Common myeloid progenitor, CD34-positive (primary cell): ENCODE results near the gene CAGE1.
A peak's percentile ranks its signal among the peaks of the same experiment; 100 is the strongest.

Experiments used
- CTCF ChIA-PET: fragments of 350-600 bp; sonication (Branson Sonifier 250); formaldehyde crosslinking; loops from one replicate; lab custom pipeline; 2021; ENCODE audit warnings: antibody characterized with exemption; lab: Charles Lee
- POLR2A ChIA-PET: fragments of 350-600 bp; sonication (Branson Sonifier 250); formaldehyde crosslinking; loops from one replicate; lab custom pipeline; 2021; ENCODE audit warnings: antibody characterized with exemption; lab: Charles Lee
- DNase-seq, 3 donors: peaks; one replicate each; pipeline versions ENCODE4 v3.0.0 to v3.0.0-alpha.2; 2013
- H3K27ac ChIP-seq, 2 experiments: 1 replicate in 1 of 2; 2 replicates in 1 of 2; pipeline ENCODE4 v1.7.0; 2013; ENCODE audit warnings: inconsistent platforms in 2 of 2, low read length in 2 of 2, mild to moderate bottlenecking in 2 of 2, low read depth in 1 of 2, moderate library complexity in 1 of 2; ENCODE audit not compliant: severe bottlenecking in 2 of 2, insufficient read depth in 1 of 2, poor library complexity in 1 of 2
- H3K27me3 ChIP-seq, 5 experiments: replicated peaks in 2 of 5; 1 replicate in 3 of 5; 2 replicates in 2 of 5; pipeline versions ENCODE4 v1.6.1 to v1.7.0; 2013; ENCODE audit warnings: low read length in 4 of 5, mild to moderate bottlenecking in 2 of 5, moderate library complexity in 2 of 5, inconsistent platforms in 1 of 5; ENCODE audit not compliant: insufficient read depth in 5 of 5, control insufficient read depth in 4 of 5
- H3K36me3 ChIP-seq, 4 experiments: 1 replicate in 2 of 4; 2 replicates in 2 of 4; pipeline versions ENCODE4 v1.6.1 to v1.7.0; 2013; ENCODE audit warnings: low read length in 3 of 4, control low read depth in 1 of 4, mild to moderate bottlenecking in 1 of 4; ENCODE audit not compliant: control insufficient read depth in 4 of 4, insufficient read depth in 4 of 4
- H3K4me1 ChIP-seq, 4 experiments: 1 replicate in 3 of 4; 2 replicates in 1 of 4; pipeline versions ENCODE4 v1.6.1 to v1.7.1; 2013; ENCODE audit warnings: low read length in 3 of 4, mild to moderate bottlenecking in 3 of 4, control low read depth in 1 of 4, inconsistent platforms in 1 of 4, moderate library complexity in 1 of 4; ENCODE audit not compliant: control insufficient read depth in 4 of 4, insufficient read depth in 4 of 4; ENCODE audit errors: control extremely low read depth in 1 of 4
- H3K4me3 ChIP-seq, 7 experiments: 1 replicate in 4 of 7; 2 replicates in 3 of 7; pipeline versions ENCODE4 v1.5.1 to v1.7.0; 2013; ENCODE audit warnings: mild to moderate bottlenecking in 7 of 7, low read length in 6 of 7, moderate library complexity in 6 of 7, inconsistent platforms in 2 of 7, low read depth in 2 of 7, control low read depth in 1 of 7; ENCODE audit not compliant: insufficient read depth in 4 of 7, control insufficient read depth in 1 of 7; ENCODE audit errors: extremely low read depth in 1 of 7
- H3K9me3 ChIP-seq, 5 experiments: 1 replicate in 4 of 5; 2 replicates in 1 of 5; pipeline versions ENCODE4 v1.6.1 to v1.7.1; 2013; ENCODE audit warnings: low read length in 4 of 5, mild to moderate bottlenecking in 2 of 5, inconsistent platforms in 1 of 5, low read depth in 1 of 5, moderate library complexity in 1 of 5; ENCODE audit not compliant: control insufficient read depth in 4 of 5, insufficient read depth in 2 of 5; ENCODE audit errors: control extremely low read depth in 1 of 5
- WGBS: methylation state at CpG from one replicate; pipeline ENCODE4 v1.1.5; 2013; ENCODE audit not compliant: insufficient coverage; 5-methylcytosine and 5-hydroxymethylcytosine counted together

The CAGE1 gene

DNA sequence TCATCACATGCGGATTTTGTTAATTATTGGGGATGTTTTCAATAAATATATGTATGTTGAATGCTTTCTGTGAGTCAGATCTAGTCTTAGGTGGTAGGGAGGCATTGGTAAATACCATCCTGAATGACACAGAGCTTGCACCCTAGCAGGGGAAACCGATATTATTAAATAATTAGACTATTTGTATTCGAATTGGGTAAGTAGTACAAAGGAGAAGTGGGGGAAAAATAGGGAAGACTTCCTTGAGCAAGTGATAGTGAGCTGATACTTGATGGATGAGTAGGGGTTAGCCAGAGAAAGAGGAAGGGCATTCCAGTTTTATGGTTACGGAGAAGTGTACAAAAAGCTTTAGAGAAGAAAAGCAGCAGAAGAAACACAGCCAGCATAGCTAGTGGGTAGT is 1.6 kb upstream of the CAGE1 start:
- Histone ChIP-seq H3K9me3 (no peaks in the 10 kb centered on the region), H3K27ac (no peak overlapping the region), H3K4me3 (peak overlapping the region in 1 of 7 experiments; percentile 93), H3K27me3 (no peaks in the 10 kb centered on the region), H3K4me1 (peaks cover 16 to 30% (median 24%) of the 10 kb centered on the region in 4 experiments), H3K36me3 (peaks cover 15 to 24% (median 21%) of the 10 kb centered on the region in 4 experiments)
- DNase-seq = peak in 1 of 3 donors; percentile 6
- ChIA-PET CTCF (interaction anchor here (0.9 to 1.4 kb wide), 7 partner anchors 12 to 221 kb away, joined by 3 to 4 read pairs (median 3); no protein-coding TSS in a partner anchor), POLR2A (no interaction called here)
- WGBS = 82% methylated on average over 4 of the region's 4 CpGs

DNA sequence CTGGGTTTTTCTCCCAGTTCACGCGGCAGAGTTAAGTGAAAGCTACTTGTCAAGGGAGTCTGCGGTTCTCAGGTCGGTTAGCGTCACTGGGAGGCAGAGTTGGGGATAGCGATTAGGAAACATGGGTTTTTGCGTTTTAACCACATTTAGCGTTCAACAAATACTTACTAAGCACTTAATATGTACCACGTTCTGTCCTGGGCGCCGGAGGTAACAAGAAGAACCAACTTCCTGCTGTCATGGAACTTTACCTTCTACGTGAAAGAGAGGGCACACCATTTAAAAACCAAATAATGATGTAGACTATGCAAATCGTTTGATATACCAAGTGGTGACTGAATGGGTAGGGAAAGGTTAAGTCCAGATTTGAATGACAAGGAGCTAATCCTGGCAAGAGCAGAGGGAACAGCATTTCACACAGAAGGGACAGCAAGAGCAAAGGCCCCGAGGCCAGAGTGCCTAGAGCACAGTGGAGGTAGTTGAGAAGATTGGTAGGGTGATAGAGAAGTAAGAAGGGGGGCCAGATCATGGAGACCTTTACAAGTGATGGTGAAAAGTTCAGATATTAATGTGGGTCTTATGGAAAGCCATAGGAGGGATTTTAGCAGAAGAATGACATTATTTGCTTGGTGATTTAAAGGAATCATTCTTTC is 810 bp upstream of the CAGE1 start:
- Histone ChIP-seq H3K4me3 (peak overlapping the region; percentile 79 to 97 (median 85)), H3K36me3 (peaks cover 11 to 19% (median 15%) of the 10 kb centered on the region in 4 experiments), H3K4me1 (peaks cover 16 to 30% (median 24%) of the 10 kb centered on the region in 4 experiments), H3K27ac (peak overlapping the region; percentile 95 to 96), H3K9me3 (no peaks in the 10 kb centered on the region), H3K27me3 (no peaks in the 10 kb centered on the region)
- DNase-seq = peak in 2 of 3 donors; percentile 78 to 89
- CTCF ChIA-PET = interaction anchor here (0.9 to 2.6 kb wide), 11 partner anchors 8 to 210 kb away, joined by 3 to 12 read pairs (median 3); no protein-coding TSS in a partner anchor
- POLR2A ChIA-PET = interaction anchor here (0.6 to 1.2 kb wide), 4 partner anchors 48 to 1326 kb away, joined by 3 to 5 read pairs (median 4); partner anchors contain the start of gene SSR1
- 25% methylated on average over 2 of the region's 14 CpGs for WGBS

DNA sequence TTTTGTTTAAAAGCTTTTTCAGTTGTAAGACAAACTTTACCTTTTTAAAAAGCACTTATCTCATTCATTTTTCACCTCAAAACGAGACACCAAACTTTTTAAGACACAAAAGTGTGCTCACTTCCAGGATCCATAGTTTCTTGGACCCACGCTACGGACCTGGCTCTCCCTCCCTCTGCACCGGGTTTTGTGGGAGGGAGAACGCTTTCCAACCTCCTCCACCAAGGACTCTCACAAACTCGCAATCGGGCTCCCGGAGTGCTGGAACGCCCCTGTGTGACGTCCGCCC is 436 bp downstream of the CAGE1 start:
- 0% methylated on average over 5 of the region's 11 CpGs for WGBS
- DNase-seq = no peak
- ChIA-PET CTCF (interaction anchor here (1.0 to 2.6 kb wide), 6 partner anchors 10 to 211 kb away, joined by 3 to 12 read pairs (median 4); no protein-coding TSS in a partner anchor), POLR2A (interaction anchor here (0.9 to 1.1 kb wide), 2 partner anchors 17 to 47 kb away, joined by 3 read pairs; no protein-coding TSS in a partner anchor)
- H3K27me3 ChIP-seq = no peaks in the 10 kb centered on the region
- peaks cover 4 to 11% (median 9%) of the 10 kb centered on the region in 4 experiments for H3K36me3 ChIP-seq
- H3K4me1 ChIP-seq = peaks cover 16 to 30% (median 24%) of the 10 kb centered on the region in 4 experiments
- no peaks in the 10 kb centered on the region for H3K9me3 ChIP-seq
- peak overlapping the region; percentile 79 to 97 (median 85) for H3K4me3 ChIP-seq
- peak overlapping the region; percentile 95 to 96 for H3K27ac ChIP-seq

DNA sequence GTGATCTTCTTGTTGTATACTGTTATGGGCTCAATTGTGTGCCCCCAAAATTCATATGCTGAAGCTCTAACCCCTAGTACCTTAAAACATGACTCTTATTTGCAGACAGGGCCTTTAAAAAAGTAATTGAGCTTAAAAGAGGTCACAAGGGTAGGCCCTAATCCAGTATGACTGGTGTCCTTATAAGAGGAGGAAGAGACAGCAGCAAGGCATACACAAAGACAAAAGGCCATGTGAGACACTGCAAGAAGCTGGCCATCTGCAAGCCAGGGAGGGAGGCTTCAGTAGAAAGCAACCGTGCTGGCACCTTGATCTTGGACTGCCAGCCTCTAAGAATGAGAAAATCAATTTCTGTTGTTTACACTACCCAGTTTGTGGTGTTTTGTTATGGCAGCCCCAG is 8.4 kb downstream of the CAGE1 start:
- no peaks in the 10 kb centered on the region for H3K9me3 ChIP-seq
- WGBS = no CpG with 5 or more reads among the region's 1 CpG
- H3K4me1 ChIP-seq = no peaks in the 10 kb centered on the region
- ChIA-PET CTCF (no interaction called here), POLR2A (no interaction called here)
- no peak overlapping the region for H3K4me3 ChIP-seq
- no peak overlapping the region for H3K27ac ChIP-seq
- H3K36me3 ChIP-seq = no peaks in the 10 kb centered on the region
- no peak for DNase-seq
- H3K27me3 ChIP-seq = no peaks in the 10 kb centered on the region

DNA sequence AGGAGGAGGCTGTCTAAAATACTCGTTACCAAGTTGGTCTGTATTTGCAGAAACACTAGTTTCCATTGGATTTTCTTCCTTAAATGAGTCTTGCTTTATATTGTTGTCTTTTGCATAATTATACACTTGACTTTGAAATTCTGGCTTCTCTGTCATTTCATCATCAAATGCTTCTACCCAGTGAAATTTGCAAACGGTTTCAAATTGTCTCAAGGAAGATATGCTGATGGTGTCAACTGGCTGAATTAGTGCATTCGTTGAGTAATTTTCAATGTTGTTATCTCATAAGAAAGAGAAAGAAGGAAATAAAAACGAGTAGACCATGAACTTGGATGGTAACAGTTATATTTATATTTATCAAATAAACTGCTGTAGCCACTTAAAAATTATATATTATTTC is 10.8 kb downstream of the CAGE1 start:
- H3K27ac ChIP-seq = no peak overlapping the region
- H3K27me3 ChIP-seq = no peaks in the 10 kb centered on the region
- CTCF ChIA-PET = no interaction called here
- no peaks in the 10 kb centered on the region for H3K9me3 ChIP-seq
- H3K4me3 ChIP-seq = no peak overlapping the region
- POLR2A ChIA-PET = no interaction called here
- no peaks in the 10 kb centered on the region for H3K36me3 ChIP-seq
- peaks cover 0 to 4% (median 2%) of the 10 kb centered on the region in 4 experiments for H3K4me1 ChIP-seq
- DNase-seq = no peak
- WGBS = no CpG with 5 or more reads among the region's 4 CpGs

DNA sequence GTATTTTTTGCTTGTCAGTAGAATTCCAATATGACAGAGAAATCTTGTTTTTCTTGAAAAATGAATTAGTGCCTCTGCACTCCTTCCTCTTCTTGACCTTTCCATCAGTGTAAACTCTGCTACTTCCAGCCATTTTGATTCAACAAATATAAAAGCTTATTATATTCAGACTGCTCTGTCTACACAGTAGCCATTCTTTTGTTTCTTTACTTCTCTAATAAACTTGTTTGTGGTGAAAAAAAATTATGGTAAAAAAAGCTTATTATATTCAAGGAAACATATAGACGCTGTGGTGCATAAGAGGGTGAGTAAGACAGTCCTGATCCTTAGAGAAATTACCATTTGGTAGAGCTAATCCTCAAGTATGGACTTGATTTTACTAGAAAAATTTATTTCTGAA is 11.6 kb downstream of the CAGE1 start:
- H3K27ac ChIP-seq = no peak overlapping the region
- no peak overlapping the region for H3K4me3 ChIP-seq
- ChIA-PET POLR2A (no interaction called here), CTCF (interaction anchor here (0.9 kb wide), 1 partner anchor 103 kb away, joined by 3 read pairs; no protein-coding TSS in a partner anchor)
- no CpG with 5 or more reads among the region's 1 CpG for WGBS
- H3K4me1 ChIP-seq = peaks cover 0 to 5% (median 4%) of the 10 kb centered on the region in 4 experiments
- H3K36me3 ChIP-seq = no peaks in the 10 kb centered on the region
- H3K9me3 ChIP-seq = no peaks in the 10 kb centered on the region
- H3K27me3 ChIP-seq = no peaks in the 10 kb centered on the region
- no peak for DNase-seq

DNA sequence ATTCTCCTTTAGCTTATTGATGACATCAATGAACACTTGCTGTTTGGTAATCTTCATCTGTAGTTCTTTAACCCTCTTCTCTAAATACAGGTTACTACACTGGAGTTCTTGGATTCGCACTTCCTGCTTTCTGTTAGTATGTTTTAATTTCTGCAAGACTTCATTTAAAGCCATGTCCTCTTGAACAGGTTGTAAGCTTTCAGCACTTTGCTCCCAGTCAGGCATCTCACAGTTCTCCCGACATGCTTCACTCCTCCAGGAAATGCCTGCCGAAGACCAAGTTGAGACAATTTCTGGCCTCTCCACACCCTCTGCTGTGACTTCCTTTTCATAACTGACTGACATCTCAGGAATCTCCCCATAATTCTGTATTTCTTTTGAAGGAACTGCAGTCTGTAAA is 15.8 kb downstream of the CAGE1 start:
- H3K4me1 ChIP-seq = peaks cover 0 to 5% (median 4%) of the 10 kb centered on the region in 4 experiments
- peak in 1 of 3 donors; percentile 12 for DNase-seq
- no peaks in the 10 kb centered on the region for H3K9me3 ChIP-seq
- no peaks in the 10 kb centered on the region for H3K27me3 ChIP-seq
- H3K36me3 ChIP-seq = no peaks in the 10 kb centered on the region
- ChIA-PET CTCF (interaction anchor here (0.8 to 1.7 kb wide), 4 partner anchors 13 to 28 kb away, joined by 3 read pairs; no protein-coding TSS in a partner anchor), POLR2A (interaction anchor here (0.6 kb wide), 1 partner anchor 28 kb away, joined by 3 read pairs; no protein-coding TSS in a partner anchor)
- 100% methylated on average over 1 of the region's 3 CpGs for WGBS
- H3K27ac ChIP-seq = no peak overlapping the region
- no peak overlapping the region for H3K4me3 ChIP-seq
